NCI-H1436 treated with DMSO at 0.1 percent for 48 hours (cell line): ENCODE measurements around the gene HNRNPL.

ENCODE experiments used
- DNase-seq: peaks from one replicate; lab custom pipeline; 2025; lab: John Stamatoyannopoulos, UW

Gene HNRNPL

DNA sequence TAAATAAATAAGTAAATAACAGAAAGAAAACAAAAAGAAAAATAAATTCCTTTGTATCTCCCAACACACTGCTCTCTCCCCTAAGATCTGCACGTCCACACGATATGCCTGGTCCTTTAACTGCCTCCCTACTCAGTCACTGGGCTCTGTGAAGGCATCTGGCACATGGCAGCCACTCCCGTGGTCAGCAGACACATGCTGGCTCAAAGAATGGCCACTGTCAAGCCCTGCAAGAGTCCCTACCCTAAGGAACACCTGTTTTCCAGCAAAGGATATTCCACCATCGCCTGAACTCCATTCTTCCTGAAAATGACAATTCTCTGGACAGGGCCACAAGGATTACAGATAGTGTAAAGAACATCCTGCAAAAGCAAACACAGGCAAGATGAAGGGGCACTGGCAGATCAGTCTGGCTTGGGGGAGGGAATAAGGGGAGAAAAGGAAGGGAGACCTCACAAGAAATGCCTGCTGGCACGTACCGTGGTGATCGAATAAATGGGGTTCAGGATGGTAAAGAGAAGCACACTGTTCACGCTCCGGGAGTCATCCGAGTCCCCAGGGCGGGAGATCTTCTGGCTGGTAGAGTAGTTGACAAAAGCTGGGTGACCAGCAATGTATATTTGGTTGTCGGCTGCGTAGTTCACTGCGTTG is 4.3 kb downstream of the HNRNPL start:
- DNase-seq = no peak

DNA sequence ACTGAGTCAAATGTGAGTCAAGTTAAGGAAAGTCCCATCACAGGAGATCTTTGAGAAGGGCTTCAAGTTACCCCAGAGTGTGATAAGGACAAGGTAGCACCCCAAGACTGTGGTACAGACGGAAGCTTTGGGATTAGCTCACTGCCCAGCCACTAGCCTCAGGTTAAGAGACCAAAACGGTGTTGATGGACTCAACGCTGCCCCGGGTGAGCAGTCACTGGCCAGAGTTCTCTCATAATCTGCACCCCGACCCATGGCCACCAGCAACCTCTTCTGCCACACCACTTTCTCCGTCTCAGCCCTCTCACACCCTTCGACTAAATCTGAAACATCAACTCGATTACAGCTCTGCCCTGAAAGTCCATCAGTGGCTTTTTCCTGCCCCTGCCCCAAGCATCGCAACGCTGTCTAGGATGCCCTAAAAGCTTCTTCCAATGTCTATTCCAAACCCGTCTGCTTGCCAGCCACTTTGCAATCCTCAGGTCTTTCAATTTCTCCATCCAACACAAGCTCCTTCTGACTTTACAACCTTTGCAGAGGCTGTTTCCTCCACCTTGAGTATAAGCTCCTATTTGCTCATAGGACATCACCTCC is 5.6 kb downstream of the HNRNPL start:
- no peak for DNase-seq

DNA sequence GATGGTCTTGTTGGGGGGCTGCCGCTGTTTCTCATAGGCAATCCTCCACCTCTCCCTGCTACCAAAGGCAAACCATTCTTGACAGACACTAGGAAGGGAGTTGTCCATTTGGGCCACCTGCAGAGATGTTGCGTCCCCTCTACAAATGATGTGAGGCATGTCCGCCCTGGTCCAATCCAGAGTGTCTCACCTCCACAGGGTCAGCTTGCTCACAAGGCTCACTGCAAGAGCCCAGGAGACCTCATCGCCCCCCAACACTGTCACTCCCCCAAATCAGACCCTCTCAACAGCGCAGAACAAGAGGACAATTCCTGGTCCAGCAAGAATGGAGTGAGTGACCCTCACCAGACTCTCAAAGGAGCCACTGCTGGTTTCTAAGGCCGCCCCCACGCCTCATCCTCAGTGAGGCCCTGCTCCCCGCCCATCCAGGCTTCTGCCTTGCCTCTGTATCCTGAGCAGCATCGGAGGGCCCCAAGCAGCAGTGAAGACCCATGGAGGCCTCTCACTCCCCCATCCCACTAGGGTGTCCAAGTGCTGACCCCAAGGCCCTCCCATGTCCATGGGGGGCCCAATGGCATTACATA is 6.5 kb downstream of the HNRNPL start:
- no peak for DNase-seq

DNA sequence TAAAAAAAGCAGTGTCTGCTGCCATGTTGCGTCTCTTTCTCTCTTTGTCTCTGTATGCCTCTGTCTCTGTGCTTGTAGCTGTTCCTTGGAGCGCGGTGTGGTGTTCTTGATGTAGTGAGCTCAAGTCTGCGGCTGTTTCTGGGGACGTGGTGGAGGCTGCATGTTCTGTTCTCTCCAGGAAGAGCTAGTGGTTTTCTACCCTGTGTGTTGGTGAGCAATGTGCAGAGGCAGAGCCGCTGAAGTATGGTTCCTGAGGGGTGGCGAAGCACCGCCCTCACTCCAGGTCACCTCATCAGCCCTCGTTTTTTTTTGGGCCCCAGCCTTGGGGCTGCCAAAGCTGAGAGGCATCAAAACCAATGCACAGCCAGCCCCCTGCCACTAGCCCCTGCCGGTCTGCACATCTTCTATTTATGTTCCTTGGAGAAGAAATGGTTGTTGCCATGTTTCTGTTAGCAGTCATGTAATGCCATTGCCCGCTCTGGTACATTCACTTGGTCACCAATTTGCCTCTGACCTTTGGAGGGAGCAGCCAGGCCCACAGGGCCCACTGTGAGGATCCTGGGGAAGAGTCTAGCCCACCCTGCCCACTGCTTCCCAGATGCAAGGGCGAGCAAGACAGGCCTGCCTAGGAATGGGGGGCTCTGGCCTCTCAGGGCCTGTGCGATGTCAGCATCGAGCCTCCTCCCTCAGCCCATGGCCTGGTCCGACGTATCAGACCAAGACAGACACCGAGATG is 7.2 kb downstream of the HNRNPL start:
- no peak for DNase-seq

DNA sequence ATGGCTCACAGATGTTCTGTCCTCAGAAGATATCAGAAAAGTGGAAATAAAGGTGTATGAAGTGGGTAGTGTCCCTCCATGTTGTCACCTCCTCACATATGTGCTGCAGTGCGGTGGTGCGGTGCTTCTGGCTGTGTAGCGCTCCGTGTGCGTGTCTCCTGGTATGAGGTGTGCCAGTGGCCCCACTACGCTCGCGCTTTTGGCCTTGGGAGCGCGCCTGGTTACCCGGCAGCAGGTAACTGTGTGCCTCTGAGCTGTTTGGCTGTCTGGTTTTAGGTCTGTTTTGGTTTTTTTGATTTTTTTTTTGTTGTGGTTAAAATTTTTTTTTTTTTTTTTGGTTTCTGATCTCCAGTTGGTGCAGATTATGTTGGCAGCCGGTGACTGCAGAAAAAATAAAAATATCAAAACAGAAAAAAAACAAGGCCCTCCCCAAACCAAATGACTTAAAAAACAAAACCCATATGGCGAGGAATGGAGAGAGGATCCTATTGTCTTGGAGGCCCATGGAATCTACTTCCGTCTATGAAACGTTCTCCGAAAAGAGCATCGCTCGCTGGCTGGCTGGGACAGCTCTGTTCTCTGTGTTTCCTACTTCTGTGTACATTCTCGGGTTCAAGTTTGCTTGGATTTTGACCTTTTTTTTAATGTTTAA is 7.9 kb downstream of the HNRNPL start:
- DNase-seq = no peak

DNA sequence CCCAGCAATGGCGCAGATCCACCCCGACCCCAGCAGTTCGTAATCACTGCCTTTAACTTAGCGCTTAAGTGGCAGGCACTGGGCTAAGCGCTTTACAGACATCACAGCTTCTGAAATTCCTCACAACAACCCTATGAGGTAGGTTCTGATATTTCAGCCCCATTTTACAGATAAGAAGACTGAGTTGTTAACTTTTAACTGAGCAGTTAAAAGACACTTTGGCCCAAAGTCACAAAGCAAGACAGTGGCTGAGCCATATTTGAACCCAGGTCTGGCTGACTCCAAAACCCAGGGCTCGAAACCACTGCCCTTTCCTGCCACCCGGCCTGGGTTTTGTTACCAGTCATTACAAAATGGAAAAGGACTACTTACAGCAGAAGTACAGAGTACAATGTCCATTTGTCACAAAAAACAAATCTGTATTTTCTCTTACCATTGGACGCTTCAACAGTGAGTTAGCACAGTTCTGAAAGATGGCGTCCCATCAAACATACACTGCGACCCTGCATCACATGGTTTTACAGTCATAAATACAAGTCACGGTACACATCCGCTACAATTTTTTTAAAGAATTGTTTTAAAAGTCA is 8.5 kb downstream of the HNRNPL start:
- DNase-seq = no peak

DNA sequence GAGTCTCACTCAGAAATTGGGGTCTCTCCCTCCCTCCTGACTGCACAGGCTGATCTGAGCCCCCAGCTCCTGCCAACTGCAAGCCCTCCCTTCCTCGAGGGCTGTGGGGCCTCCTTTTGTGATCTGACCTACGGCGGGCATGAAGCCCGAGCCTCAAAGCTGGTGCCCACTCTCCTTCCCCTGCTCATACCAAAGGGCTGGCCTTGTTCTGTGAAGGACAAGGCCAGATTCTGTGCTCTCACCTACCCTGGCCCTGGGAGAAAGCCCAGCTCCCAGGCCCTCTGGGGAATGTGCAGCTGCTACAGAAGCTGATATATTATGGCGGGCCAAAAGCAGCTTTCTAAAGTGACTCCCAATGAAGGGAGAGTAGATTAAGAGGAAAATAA is 9.2 kb downstream of the HNRNPL start:
- DNase-seq = no peak

DNA sequence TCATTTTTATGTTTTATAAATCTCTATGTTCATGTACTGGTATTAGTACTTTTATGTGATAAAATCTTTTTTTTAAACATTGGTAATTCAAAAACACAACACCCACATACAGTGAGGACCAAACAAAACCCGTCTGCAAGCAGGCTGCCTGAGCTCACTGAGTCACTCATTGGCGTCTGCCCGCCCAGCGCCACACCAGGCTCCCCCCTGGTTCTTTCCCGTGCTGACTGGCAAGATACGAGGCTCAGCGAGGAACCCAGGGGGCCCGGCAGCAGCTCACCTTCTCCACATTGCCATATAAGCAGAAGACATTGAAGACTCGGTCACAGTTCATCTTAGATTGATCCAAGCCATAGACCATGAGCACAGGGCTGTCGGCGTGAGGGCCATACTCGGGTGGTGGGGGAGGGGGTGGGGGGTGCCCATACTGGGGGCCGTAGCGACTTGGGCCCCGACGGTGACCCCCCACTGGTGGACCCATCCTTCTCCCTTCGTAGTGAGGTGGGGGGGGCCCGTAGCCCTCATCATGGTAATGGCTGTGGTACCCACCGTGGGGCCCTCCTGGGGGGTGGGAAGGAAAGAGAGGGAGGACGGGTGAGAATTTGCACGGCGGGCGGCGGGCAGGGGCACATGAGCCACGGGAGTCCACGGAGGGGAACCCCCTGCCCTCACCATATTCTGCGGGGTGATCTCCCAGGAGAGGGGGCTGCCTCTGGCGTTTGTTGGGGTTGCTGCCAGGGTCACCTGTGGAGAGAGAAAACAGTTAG is 9.8 kb downstream of the HNRNPL start:
- no peak for DNase-seq

DNA sequence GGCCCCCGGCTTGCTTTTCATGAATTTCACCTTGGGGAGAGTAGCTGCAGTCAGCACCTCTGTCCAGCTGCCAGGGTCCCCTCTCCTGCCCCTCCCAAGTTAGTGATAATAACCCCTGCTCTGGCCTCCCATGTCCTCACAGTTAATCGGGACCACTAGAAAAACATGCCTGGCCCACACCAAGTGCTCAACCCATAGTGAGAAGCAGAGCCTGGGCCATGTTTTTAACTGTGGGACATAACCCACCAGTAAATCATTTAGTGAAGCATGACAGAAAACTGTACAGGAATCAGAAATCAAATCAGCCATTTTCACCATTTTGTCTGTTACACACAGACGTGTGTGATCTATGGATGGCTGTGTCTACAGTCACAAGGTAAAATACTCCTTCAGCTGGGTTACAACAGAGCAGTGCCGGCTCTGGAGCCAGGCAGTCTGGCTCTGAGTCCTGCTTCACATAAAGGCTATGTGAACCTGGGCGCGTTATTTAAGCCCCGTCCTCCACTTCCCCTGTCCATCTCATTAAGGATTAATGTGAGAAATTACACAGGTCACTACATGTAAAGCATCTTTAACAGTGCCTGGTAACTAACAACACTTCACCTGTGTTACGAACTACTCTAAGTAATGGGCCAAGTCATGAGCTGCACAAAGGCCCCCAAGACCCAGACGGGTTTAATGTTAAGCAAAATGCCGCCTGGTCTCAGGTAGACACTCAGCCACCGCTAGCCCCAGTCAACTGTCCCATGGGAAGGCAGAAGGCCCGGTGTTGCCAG is 10.6 kb downstream of the HNRNPL start:
- DNase-seq = no peak

DNA sequence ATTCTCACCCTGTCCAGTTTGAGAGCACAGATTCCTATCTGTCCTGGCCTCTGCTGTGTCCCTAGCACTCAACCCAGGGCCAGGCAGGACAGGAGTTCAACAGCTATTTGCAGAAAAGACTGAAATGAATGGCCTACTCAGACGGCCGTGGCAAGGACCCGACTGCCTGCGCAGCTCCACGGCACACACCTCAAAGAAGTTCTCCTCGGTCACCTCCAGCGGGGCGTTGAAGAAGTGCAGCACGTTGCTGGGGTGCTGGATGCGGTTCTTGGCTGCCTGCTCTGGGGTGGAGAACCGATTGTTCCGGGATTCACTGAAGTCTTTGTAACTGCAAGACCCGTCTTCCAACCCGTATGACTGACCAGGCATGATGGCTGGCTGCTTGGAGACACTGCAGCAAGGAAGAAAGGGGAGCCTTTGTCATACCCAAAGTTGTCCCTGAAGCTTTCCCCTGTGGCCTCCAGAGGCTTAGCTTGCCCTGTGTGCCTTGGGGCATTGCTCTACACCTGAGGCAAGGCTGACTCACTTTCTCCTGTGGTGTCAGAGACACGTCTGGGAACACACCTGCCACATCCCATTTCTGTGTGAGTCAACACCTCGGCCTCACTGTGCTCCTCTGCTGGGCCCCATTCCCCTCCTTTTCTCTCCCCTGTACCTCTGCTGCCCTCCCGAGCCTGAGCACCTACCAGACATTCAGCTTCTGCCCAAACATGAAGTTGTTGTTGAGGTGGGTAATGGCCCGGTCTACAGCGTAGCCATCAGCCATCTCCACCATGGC is 11.4 kb downstream of the HNRNPL start:
- DNase-seq = no peak

DNA sequence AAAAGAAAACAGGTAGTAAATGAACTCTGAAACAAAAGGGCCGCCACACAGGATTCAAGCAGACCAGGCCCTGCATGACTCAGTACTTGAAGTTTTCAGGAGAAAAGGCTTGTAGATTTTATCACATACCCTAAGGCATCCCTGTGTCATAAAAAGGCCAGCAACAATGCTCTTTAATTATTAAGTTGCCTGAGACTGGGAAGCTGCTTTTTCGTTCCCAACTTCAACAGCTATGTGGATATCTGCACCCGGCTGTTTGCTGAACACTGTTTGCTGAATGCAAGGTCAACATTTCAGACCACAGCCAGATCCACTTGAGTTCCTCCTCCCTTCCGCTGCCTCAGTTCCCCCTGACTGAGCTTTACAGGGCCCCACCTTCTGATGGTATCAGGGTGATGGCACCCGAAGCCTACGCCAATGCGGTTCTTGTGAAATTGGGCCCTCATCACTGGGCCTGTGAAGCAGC is 12.1 kb downstream of the HNRNPL start:
- DNase-seq = no peak

DNA sequence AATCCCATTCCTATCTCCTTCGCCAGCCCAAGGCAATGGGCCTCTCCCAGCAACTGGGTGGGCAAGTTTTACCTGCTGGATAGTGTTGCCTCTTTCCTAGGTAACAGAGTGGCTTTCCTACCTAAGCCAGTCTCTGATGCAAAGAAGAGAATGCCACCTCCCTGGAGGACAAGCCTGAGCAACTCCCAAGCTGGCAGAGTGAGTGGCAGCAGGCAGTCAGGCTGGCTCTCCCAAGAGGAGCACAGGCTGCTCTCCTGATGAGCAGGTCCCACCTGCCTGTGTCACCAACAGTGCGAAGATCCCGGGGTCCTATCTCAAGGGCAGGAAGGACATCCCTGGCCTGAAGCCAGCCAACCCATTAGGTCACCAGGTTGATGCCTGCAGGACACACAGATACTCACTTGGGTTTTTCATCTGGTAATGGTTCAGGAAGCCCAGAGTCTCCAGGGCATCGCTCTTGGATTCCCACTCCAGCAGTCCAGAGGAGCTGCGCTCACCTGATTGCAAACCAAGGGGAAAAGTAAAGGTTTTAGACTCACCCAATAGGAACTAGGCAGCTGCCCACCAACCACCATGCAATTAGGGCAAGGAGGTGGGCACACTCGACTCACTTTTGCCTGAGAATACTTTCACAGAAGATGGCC is 12.7 kb downstream of the HNRNPL start:
- no peak for DNase-seq

DNA sequence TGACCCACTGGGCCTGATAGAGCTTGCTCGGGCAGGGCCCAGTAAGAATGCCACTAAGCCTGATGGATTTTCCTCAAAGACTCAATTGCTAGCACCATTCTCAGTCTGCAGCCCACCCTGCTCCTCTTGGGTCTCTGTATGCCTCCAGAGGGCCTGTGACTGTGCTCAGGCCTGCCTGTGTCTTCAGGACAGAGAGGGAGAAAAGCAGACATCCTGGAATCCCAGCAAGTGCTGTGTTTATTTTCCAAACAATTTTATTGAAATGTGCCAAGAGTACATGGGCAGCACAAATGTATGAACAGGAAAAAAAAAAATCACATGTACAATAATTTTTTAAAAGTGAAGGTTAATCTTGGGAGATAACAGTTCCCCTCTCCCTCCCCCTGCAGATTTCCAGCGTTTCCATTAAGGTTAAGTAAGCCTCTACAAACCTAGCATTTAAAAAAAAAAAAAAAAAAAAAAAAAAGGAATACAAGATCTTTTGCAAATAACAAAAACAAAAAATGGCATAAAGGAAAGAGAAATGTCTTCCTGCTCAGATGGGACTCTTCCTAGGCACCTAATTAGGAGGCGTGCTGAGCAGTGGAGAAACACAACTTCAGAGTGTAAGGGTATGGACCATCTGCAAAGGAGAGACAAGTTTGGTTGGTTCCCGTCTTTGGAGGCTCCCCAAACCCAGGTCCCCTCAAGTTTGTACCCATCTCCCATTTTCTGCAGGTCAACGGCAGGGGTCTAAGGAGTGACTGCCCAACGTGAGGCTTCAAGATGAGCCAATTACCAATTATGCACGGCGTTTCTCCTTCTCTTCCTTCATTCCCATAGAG is 13.4 kb downstream of the HNRNPL start:
- DNase-seq = no peak

DNA sequence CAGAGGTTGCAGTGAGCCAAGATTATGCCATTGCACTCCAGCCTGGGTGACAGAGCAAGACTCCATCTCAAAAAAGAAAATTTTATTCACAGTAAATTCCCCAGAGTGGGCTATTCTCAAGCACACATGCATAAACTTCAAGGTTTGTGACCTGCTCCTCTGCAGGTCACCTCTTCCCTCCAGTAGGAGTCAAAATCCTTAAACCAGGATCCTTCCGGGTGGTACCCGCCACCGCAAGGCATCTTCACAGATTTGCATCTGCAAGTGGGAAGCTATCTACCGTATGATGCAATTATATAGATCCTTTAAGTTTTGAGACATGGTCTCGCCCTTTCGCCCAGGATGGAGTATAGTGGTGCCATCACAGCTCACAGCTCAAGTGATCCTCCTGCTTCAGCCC is 15.2 kb downstream of the HNRNPL start:
- no peak for DNase-seq

DNA sequence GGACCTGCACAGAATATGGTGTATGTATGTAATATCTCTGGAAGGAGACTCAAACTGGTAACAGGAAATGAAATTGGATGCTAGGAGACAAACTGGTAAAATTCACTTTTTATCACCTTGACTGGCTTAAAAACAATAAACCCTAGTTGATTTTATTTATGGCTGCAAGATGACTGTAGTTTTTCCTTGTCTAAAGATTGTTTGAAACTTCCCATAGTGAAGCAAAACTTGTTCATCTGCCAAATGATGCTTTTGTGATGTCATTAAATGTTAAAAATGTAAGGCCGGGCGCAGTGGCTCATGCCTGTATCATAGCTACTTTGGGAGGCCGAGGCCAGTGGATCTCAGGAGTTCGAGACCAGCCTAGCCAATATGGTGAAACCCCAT is 15.7 kb downstream of the HNRNPL start:
- no peak for DNase-seq

DNA sequence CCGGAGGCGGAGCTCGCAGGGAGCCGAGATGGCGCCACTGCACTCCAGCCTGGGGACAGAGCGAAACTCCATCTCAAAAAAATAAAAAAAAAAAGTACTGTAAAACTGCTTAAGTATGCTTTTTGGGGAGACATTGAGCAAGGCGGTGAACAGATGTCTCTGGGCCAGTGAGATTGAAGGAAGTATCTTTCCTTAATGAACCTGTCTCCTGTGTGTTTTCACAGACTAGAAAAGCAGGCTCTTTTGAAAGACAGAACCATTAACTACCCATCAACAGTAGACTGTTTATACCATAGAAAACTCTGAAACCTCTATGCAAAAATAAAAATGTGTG is 16.7 kb downstream of the HNRNPL start:
- no peak for DNase-seq

DNA sequence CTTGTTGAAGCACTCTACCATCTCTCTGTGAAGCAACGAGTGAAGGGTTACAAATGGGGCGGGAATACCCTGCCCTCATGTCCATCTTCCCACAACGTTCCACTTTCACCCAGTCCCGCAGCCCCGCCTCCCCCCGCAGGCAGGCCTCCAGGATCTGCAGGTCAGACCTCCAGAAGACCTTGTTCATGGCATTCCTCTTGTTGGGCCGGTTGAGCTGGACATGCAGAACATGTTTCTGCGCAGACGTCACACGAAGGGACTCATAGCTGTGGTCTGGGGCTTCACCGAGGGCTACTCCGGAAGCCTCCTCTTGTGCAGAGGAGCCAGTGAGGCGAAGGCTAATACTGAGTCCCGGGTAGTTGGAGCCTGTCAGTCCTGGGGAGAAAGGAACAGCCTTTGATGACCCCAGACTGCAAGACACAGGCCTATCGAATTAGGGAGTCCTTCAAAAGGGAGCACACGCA is 18.6 kb downstream of the HNRNPL start:
- DNase-seq = no peak

DNA sequence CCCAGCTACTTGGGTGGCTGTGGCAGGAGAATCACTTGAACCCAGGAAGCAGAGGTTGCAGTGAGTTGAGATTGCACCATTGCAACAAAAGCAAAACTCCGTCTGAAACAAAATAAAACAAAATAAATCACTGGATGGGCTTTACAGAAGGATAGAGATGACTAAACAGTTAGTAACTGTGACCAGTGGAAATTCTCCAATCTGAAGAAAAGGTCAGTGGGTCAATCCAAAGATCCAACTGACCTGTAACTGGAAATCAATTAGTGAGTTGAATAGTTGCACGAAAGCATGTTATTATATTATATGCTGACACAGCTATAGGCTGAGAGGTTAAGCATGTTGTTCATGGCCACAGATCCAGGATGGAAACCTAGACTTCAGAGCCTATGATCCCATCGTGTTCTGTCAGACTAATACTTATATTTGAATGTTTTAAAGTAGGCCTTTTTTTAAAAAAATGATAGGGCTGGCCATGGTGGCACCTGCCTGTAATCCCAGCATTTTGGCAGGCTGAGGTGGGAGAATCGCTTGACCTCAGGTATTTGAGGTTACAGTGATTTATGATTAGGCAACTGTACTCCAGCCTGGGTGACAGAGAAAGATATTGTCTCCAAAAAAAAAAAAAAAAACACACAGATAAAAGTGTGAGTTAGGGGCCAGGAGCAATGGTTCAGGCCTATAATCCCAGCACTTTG is 19.6 kb downstream of the HNRNPL start:
- DNase-seq = no peak
